BJ (cell line): ENCODE measurements around the gene DUT. TPM values are rescaled to one million over a fixed set of nuclear protein-coding genes. Genes with fewer than 3 reads are reported as not detected.

Source experiments
- CTCF ChIA-PET: fragments of 350-600 bp; formaldehyde crosslinking; extraction: SDS; loops from one replicate; lab custom pipeline; 2021; ENCODE audit warnings: antibody characterized with exemption, inconsistent platforms; lab: Yijun Ruan, JAX
- POLR2A ChIA-PET: fragments of 300-600 bp; sonication (Branson Sonifier 250); formaldehyde crosslinking; extraction: SDS; loops from one replicate; lab custom pipeline; 2021; ENCODE audit warnings: antibody characterized with exemption; lab: Charles Lee
- DNase-seq: peaks from one replicate; pipeline ENCODE4 v3.0.0-alpha.2; 2011; ENCODE audit warnings: low read depth
- H3K27me3 ChIP-seq: 2 replicates; pipeline ENCODE4 v1.6.0; 2011; ENCODE audit warnings: low read length; ENCODE audit not compliant: control insufficient read depth, insufficient read depth
- H3K36me3 ChIP-seq: 2 replicates; pipeline ENCODE4 v1.5.1; 2011; ENCODE audit warnings: low read length; ENCODE audit not compliant: control insufficient read depth, insufficient read depth
- H3K4me3 ChIP-seq: 2 replicates; pipeline ENCODE4 v1.5.1; 2011; ENCODE audit warnings: low read depth, mild to moderate bottlenecking, control low read depth, low read length
- polyA plus RNA-seq: library from polyadenylated mRNA; depleted of rRNA; stranded (reverse); fragments of >200 nt; gene quantifications from 2 replicates; pipeline ENCODE4 v1.2.3, GENCODE V29; 2011
- TF ChIP-seq, protein P1 (sequence below): IDR thresholded peaks from 2 replicates; pipeline ENCODE4 v1.5.1; 2011; ENCODE audit warnings: low read depth, mild to moderate bottlenecking, control low read depth, inconsistent platforms, low read length, moderate library complexity; ENCODE audit not compliant: insufficient read depth

Gene DUT
- polyA plus RNA-seq, 1 experiment, result 49.3 TPM

DNA sequence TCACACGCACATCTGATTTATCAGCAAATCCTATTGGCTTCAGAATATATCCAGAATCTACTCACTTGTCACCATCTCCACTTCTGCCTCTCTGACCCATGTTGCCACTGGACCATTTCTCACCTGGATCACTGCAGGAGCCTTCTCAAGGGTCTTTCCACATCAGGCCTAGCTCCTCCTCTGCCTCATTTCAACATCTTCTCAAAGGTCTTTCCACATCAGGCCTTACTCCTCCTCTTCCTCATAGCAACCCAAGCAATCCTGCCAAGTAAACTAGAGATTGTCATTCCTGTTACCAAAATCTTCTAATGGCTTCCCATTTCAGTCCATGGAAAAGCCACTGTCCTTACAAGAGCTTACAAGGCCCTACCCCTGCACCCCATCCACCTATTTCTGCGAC, 18.0 kb upstream of the DUT start:
- ChIA-PET CTCF (interaction anchor here (0.8 kb wide), 1 partner anchor 28 kb away, joined by 3 read pairs; no protein-coding TSS in a partner anchor), POLR2A (no interaction called here)
- DNase-seq, result no peak
- H3K4me3 ChIP-seq, result no peak overlapping the region
- no peaks in the 10 kb centered on the region for H3K36me3 ChIP-seq
- H3K27me3 ChIP-seq, result peaks cover 2% of the 10 kb centered on the region; the same call in 1 of the 2 replicates
- TF ChIP-seq, protein P1, sequence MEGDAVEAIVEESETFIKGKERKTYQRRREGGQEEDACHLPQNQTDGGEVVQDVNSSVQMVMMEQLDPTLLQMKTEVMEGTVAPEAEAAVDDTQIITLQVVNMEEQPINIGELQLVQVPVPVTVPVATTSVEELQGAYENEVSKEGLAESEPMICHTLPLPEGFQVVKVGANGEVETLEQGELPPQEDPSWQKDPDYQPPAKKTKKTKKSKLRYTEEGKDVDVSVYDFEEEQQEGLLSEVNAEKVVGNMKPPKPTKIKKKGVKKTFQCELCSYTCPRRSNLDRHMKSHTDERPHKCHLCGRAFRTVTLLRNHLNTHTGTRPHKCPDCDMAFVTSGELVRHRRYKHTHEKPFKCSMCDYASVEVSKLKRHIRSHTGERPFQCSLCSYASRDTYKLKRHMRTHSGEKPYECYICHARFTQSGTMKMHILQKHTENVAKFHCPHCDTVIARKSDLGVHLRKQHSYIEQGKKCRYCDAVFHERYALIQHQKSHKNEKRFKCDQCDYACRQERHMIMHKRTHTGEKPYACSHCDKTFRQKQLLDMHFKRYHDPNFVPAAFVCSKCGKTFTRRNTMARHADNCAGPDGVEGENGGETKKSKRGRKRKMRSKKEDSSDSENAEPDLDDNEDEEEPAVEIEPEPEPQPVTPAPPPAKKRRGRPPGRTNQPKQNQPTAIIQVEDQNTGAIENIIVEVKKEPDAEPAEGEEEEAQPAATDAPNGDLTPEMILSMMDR, result no peak

DNA sequence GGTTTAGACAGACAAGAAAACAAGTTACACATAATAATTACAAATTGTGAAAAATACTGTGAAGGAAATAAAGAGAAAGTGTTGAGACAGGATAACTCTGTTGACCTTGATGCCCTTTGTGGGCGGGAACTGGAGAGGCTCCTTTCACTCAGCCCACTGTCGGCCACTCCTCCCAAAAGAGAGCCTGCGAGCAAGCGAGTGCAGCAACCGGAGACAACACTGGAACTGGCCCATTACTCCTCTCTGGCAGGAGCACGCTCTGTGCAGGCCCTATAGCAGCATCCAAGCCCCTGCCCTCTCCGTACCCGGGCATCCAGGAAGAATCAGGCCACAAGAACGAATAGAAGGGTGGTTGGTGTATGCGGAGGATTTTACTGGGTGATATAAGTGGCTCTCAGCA, 16.2 kb upstream of the DUT start:
- TF ChIP-seq, protein P1, result no peak
- no peak for DNase-seq
- ChIA-PET POLR2A (no interaction called here), CTCF (no interaction called here)
- no peaks in the 10 kb centered on the region for H3K36me3 ChIP-seq
- peaks cover 3% of the 10 kb centered on the region; the same call in 1 of the 2 replicates for H3K27me3 ChIP-seq
- H3K4me3 ChIP-seq, result no peak overlapping the region

DNA sequence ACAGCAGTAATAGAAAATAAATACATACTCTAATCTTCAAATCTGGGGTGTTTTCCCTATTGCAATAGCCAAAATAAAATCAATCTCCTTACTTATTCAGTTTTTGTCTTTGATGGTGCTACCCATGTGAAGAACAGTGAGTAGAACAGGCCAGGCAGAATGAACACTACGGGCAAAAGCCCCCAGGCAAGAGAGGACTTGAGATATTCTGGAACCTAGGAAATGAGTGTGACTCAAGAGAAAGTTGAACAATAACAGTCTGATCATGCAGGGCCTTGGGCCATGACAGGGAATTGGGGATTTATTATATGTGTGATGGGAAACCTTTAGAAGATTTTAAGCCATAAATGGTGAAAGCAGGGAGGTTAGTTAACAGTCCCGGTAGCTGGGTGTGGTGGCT, 14.0 kb upstream of the DUT start:
- ChIA-PET CTCF (interaction anchor here (0.9 kb wide), 1 partner anchor 31 kb away, joined by 3 read pairs; no protein-coding TSS in a partner anchor), POLR2A (no interaction called here)
- DNase-seq, result no peak
- TF ChIP-seq, protein P1, result no peak
- Histone ChIP-seq H3K4me3 (no peak overlapping the region), H3K36me3 (no peaks in the 10 kb centered on the region), H3K27me3 (peaks cover 3% of the 10 kb centered on the region; the same call in 1 of the 2 replicates)

DNA sequence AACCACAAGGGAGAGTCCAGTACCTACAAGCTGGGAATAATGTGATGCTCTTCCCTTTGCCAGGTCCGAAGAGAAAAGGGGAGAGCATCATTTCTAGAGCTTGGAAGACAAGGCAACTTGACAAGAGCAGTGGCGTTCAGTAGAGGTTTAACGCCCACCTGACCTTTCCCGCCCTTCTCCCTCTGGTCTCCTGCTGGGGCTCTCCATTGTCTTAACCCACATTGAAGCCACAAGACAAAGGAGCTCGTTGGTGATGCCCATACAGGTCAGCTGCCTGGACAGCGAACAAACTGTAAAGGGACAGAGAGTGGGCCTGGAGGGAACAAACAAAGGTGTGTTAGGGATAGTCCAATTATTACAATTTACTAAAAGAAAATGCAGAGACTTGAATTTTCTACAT, 13.1 kb upstream of the DUT start:
- Histone ChIP-seq H3K36me3 (no peaks in the 10 kb centered on the region), H3K4me3 (no peak overlapping the region), H3K27me3 (peaks cover 3% of the 10 kb centered on the region; the same call in 1 of the 2 replicates)
- TF ChIP-seq, protein P1, result no peak
- CTCF ChIA-PET, result interaction anchor here (0.9 kb wide), 1 partner anchor 32 kb away, joined by 3 read pairs; no protein-coding TSS in a partner anchor
- POLR2A ChIA-PET, result no interaction called here
- DNase-seq, result no peak

DNA sequence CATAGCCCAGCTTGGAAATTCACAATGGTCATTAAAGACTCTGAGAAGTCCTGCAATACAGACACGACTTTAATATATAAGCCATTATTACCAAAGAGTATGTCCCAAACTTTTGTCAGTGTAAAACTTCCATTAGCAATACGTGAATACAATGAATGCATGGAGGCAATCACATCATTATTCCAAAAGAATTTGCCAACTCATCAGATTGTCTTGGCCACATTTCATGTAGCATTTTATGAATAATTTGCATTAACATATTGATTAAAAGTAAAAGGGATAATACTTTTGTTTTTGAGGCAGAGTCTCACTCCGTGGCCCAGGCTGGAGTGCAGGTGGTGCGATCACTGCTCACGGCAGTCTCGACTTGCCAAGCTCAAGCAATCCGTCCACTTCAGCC, 7.9 kb upstream of the DUT start:
- H3K27me3 ChIP-seq, result peaks cover 2% of the 10 kb centered on the region; the same call in 1 of the 2 replicates
- POLR2A ChIA-PET, result no interaction called here
- TF ChIP-seq, protein P1, result no peak
- no peak for DNase-seq
- CTCF ChIA-PET, result no interaction called here
- no peak overlapping the region for H3K4me3 ChIP-seq
- H3K36me3 ChIP-seq, result no peaks in the 10 kb centered on the region
